A549 (cell line): Measurements from ENCODE around the gene FASTKD2. TPM values are rescaled to one million over a fixed set of nuclear protein-coding genes. Genes with fewer than 3 reads are reported as not detected.

ENCODE experiments used
- ATAC-seq, 2 experiments: fragments of 200-7000 bp in 1 of 2; fragments of >200 bp in 1 of 2; cut with Nextera tagmentation in 1 of 2; cut with Tn5 transposase in 1 of 2; 3 replicates each; pipeline versions ENCODE4 v1.8.0 to v1.9.1; 2018 to 2020; ENCODE audit warnings: mild to moderate bottlenecking in 1 of 2, moderate library complexity in 1 of 2
- CTCF ChIA-PET: fragments of 300-600 bp; sonication (Branson Sonifier 250); formaldehyde crosslinking; extraction: SDS; loops from one replicate; lab custom pipeline; 2021; ENCODE audit warnings: antibody characterized with exemption, inconsistent platforms; lab: Yijun Ruan, JAX
- POLR2A ChIA-PET: fragments of 350-600 bp; formaldehyde crosslinking; extraction: SDS; loops from one replicate; lab custom pipeline; 2021; ENCODE audit warnings: antibody characterized with exemption, inconsistent platforms; lab: Yijun Ruan, JAX
- DNase-seq, 2 experiments: peaks; one replicate each; pipeline versions ENCODE4 v3.0.0 to v3.0.0-alpha.2; 2011 to 2016; ENCODE audit warnings: low read depth in 1 of 2, low spot score in 1 of 2
- FAIRE-seq: peaks from 2 replicates; lab custom pipeline; 2011; peaks lifted over from hg19 to GRCh38; lab: Jason Lieb, UNC
- H3K27ac ChIP-seq, 2 experiments: fragments of >200 bp; sonication (Bioruptor Twin); formaldehyde crosslinking; 3 replicates each; pipeline ENCODE4 v1.5.1; 2016 to 2017
- H3K4me1 ChIP-seq: fragments of >200 bp; sonication (Bioruptor Twin); formaldehyde crosslinking; 3 replicates; pipeline ENCODE4 v1.6.1; 2016
- H3K4me2 ChIP-seq: fragments of >200 bp; sonication (Bioruptor Twin); formaldehyde crosslinking; 3 replicates; pipeline ENCODE4 v1.6.1; 2016
- H3K4me3 ChIP-seq: fragments of >200 bp; sonication (Bioruptor Twin); formaldehyde crosslinking; 3 replicates; pipeline ENCODE4 v1.5.1; 2016
- H3K9me3 ChIP-seq: fragments of >200 bp; sonication (Bioruptor Twin); formaldehyde crosslinking; 3 replicates; pipeline ENCODE4 v1.6.1; 2016
- EP300 ChIP-seq, 2 experiments: fragments of >200 bp; sonication (Bioruptor Twin); formaldehyde crosslinking; IDR thresholded peaks; 2 replicates in 1 of 2; 3 replicates in 1 of 2; pipeline ENCODE4 v1.6.1; 2016 to 2017
- ESRRA ChIP-seq: fragments of 150-350 bp; IDR thresholded peaks from 2 replicates; pipeline ENCODE4 v1.6.1; 2014; ENCODE audit warnings: mild to moderate bottlenecking, low read length, borderline replicate concordance
- FOSL2 ChIP-seq, 2 experiments: fragments of 450-650 bp in 1 of 2; fragments of >200 bp in 1 of 2; sonication (Bioruptor Twin) in 1 of 2; formaldehyde crosslinking; IDR thresholded peaks; 2 replicates each; pipeline versions ENCODE4 v1.5.0 to v1.6.1; 2016 to 2020; ENCODE audit warnings: mild to moderate bottlenecking in 1 of 2, moderate library complexity in 1 of 2
- HOXA7 ChIP-seq: fragments of 250-450 bp; sonication (Bioruptor Pico); IDR thresholded peaks from 2 replicates; pipeline ENCODE4 v1.5.0; 2020; ENCODE audit warnings: mild to moderate bottlenecking, moderate library complexity
- HOXB5 ChIP-seq: fragments of 250-450 bp; sonication (Bioruptor Pico); IDR thresholded peaks from 2 replicates; pipeline ENCODE4 v1.5.0; 2020; ENCODE audit warnings: mild to moderate bottlenecking, moderate library complexity
- JUN ChIP-seq, 2 experiments: fragments of >200 bp; sonication (Bioruptor Twin); formaldehyde crosslinking; IDR thresholded peaks; 2 replicates in 1 of 2; 3 replicates in 1 of 2; pipeline ENCODE4 v1.6.1; 2016 to 2017
- JUNB ChIP-seq: fragments of >200 bp; sonication (Bioruptor Twin); formaldehyde crosslinking; IDR thresholded peaks from 2 replicates; pipeline ENCODE4 v1.6.1; 2016
- KDM5A ChIP-seq: fragments of 200-600 bp; sonication (generic); IDR thresholded peaks from 2 replicates; pipeline ENCODE4 v1.6.1; 2016; ENCODE audit warnings: antibody characterized with exemption, mild to moderate bottlenecking
- MAFK ChIP-seq: fragments of 450-650 bp; IDR thresholded peaks from 2 replicates; pipeline ENCODE4 v1.6.1; 2014; ENCODE audit not compliant: partially characterized antibody
- MYC ChIP-seq: IDR thresholded peaks from 2 replicates; pipeline ENCODE4 v1.6.1; 2012; ENCODE audit warnings: mild to moderate bottlenecking, inconsistent platforms, low read length, improper control_type of control experiment, borderline replicate concordance
- NPAS2 ChIP-seq: fragments of 250-450 bp; sonication (Bioruptor Pico); IDR thresholded peaks from 2 replicates; pipeline ENCODE4 v1.8.0; 2022; ENCODE audit warnings: mild to moderate bottlenecking, moderate library complexity, borderline replicate concordance
- PHF8 ChIP-seq: fragments of 200-600 bp; sonication (generic); IDR thresholded peaks from 2 replicates; pipeline ENCODE4 v1.6.1; 2016; ENCODE audit warnings: low read depth, mild to moderate bottlenecking, antibody characterized with exemption, moderate library complexity, borderline replicate concordance
- RFX5 ChIP-seq: fragments of 450-650 bp; IDR thresholded peaks from 2 replicates; pipeline ENCODE4 v1.7.1; 2014; ENCODE audit warnings: antibody characterized with exemption, mild to moderate bottlenecking, moderate library complexity
- TP53 ChIP-seq: fragments of 250-450 bp; sonication (Bioruptor Pico); IDR thresholded peaks from 2 replicates; pipeline ENCODE4 v1.5.0; 2021; ENCODE audit warnings: mild to moderate bottlenecking, moderate library complexity
- ZFP36 ChIP-seq: fragments of 450-650 bp; IDR thresholded peaks from 2 replicates; pipeline ENCODE4 v1.6.1; 2014; ENCODE audit warnings: borderline replicate concordance; ENCODE audit not compliant: partially characterized antibody
- WGBS: methylation state at CpG from one replicate; pipeline ENCODE4 v1.1.6; 2017; ENCODE audit errors: missing lambda C conversion rate; 5-methylcytosine and 5-hydroxymethylcytosine counted together
- polyA plus RNA-seq, 4 experiments: library from polyadenylated mRNA; depleted of rRNA in 3 of 4; stranded (reverse); fragments of >200 nt; fragmentation: RNase III in 1 of 4; extraction: RNeasy Plus Mini Kit Qiagen cat#74134 plus additional on column Dnase treatment in 1 of 4; gene quantifications; 2 replicates in 3 of 4; 3 replicates in 1 of 4; pipeline ENCODE4 v1.2.3, GENCODE V29; 2011 to 2017
- TF ChIP-seq, protein P1 (sequence below): fragments of 250-450 bp; sonication (Bioruptor Pico); IDR thresholded peaks from 2 replicates; pipeline ENCODE4 v1.5.0; 2021; ENCODE audit warnings: mild to moderate bottlenecking, moderate library complexity, borderline replicate concordance
- TF ChIP-seq, protein P2 (sequence below): fragments of 250-450 bp; sonication (Bioruptor Pico); IDR thresholded peaks from 2 replicates; pipeline ENCODE4 v1.5.0; 2020; ENCODE audit warnings: low read depth, mild to moderate bottlenecking, moderate library complexity
- TF ChIP-seq, protein P3 (sequence below): fragments of >200 bp; sonication (Bioruptor Twin); formaldehyde crosslinking; IDR thresholded peaks from 3 replicates; pipeline ENCODE4 v1.6.1; 2016
- TF ChIP-seq, protein P4 (sequence below): fragments of >200 bp; sonication (Bioruptor Twin); formaldehyde crosslinking; IDR thresholded peaks from 2 replicates; pipeline ENCODE4 v1.6.1; 2016
- TF ChIP-seq, protein P5 (sequence below): fragments of 150-350 bp; IDR thresholded peaks from 2 replicates; pipeline ENCODE4 v1.6.1; 2014; ENCODE audit warnings: low read depth, mild to moderate bottlenecking, low read length
- TF ChIP-seq, protein P6 (sequence below): fragments of >200 bp; sonication (Bioruptor Twin); formaldehyde crosslinking; IDR thresholded peaks from 3 replicates; pipeline ENCODE4 v1.5.1; 2016

The FASTKD2 gene
- polyA plus RNA-seq, 2 of the 4 experiments (the other 2 are of a cell fraction), result 35.5 to 60.1 TPM

DNA sequence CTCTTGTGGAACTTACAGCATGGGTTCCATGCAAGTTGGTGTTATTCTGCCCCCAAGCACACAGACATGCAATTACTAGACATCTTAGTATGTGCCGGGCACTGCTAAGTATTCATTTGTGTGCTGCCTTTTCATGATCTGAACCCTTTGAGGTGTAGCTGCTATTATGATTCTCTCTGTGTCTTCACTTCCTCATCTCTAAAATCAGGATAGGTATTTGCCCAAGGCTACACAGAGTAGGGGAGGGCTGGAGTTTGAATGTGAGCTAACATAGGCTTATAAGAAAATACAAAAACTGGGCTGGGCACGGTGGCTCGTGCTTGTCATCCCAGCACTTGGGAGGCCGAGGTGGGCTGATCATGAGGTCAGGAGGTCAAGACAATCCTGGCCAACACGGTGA lies 27.2 kb downstream of the FASTKD2 start:
- no peaks in the 10 kb centered on the region for H3K4me1 ChIP-seq
- no peaks in the 10 kb centered on the region for H3K9me3 ChIP-seq
- no peak for DNase-seq
- ChIA-PET POLR2A (interaction anchor here (0.7 kb wide), 1 partner anchor 27 kb away, joined by 3 read pairs; the partner anchor contains the start of genes FASTKD2 and MDH1B), CTCF (interaction anchor here (1.0 to 2.8 kb wide), 3 partner anchors 8 to 234 kb away, joined by 3 to 21 read pairs (median 9); no protein-coding TSS in a partner anchor)
- TF ChIP-seq NPAS2 (CRISPR knock-in tag) (no peak), HOXA7 (CRISPR knock-in tag) (no peak), MYC (no peak), RFX5 (no peak), MAFK (no peak), TP53 (CRISPR knock-in tag) (no peak), FOSL2 (IDR thresholded peaks at IDR 0.05) (no peak), FOSL2 (CRISPR knock-in tag; IDR thresholded peaks at IDR 0.05) (no peak)
- TF ChIP-seq, protein P1, sequence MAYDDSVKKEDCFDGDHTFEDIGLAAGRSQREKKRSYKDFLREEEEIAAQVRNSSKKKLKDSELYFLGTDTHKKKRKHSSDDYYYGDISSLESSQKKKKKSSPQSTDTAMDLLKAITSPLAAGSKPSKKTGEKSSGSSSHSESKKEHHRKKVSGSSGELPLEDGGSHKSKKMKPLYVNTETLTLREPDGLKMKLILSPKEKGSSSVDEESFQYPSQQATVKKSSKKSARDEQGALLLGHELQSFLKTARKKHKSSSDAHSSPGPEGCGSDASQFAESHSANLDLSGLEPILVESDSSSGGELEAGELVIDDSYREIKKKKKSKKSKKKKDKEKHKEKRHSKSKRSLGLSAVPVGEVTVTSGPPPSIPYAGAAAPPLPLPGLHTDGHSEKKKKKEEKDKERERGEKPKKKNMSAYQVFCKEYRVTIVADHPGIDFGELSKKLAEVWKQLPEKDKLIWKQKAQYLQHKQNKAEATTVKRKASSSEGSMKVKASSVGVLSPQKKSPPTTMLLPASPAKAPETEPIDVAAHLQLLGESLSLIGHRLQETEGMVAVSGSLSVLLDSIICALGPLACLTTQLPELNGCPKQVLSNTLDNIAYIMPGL (CRISPR knock-in tag), result no peak
- TF ChIP-seq, protein P2, sequence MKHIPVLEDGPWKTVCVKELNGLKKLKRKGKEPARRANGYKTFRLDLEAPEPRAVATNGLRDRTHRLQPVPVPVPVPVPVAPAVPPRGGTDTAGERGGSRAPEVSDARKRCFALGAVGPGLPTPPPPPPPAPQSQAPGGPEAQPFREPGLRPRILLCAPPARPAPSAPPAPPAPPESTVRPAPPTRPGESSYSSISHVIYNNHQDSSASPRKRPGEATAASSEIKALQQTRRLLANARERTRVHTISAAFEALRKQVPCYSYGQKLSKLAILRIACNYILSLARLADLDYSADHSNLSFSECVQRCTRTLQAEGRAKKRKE (CRISPR knock-in tag), result no peak
- TF ChIP-seq, all 56 proteins: peak for 0
- FAIRE-seq (no peak), ATAC-seq (no peak)
- Histone ChIP-seq H3K4me3 (no peak overlapping the region), H3K27ac (no peak overlapping the region), H3K4me2 (no peak overlapping the region)
- 97% methylated on average over 5 of the region's 5 CpGs for WGBS

DNA sequence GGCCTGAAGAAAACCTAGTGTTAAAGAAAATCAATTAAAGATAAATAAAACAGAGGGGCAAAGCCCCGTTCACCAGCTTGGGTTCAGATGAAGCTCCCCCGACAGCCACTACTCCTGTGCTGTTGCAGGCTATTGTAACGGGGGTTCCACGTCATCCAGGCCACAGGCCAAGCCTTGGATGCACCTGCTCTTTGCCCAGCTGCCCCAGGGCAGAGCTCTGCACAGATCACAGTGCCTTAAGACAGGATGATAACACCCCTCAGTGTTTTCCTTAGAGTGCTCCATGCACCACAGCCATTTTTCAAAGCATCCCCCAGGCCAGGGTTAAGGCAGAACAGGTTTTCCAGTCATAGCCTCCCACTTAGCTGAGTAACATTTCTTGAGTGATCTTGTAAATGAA lies 32.0 kb downstream of the FASTKD2 start:
- Histone ChIP-seq H3K9me3 (no peaks in the 10 kb centered on the region), H3K4me2 (no peak overlapping the region)
- ATAC-seq, result no peak
- FAIRE-seq, result no peak
- no peak for DNase-seq
- CTCF ChIA-PET, result interaction anchor here (0.9 to 1.3 kb wide), 2 partner anchors 16 to 677 kb away, joined by 4 to 10 read pairs; no protein-coding TSS in a partner anchor
- whole genome bisulfite sequencing, result 92% methylated on average over 4 of the region's 4 CpGs
- TF ChIP-seq ESRRA, result no peak
- TF ChIP-seq, all 56 proteins: peak for 0
- no peak overlapping the region for H3K4me3 ChIP-seq
- POLR2A ChIA-PET, result no interaction called here
- no peaks in the 10 kb centered on the region for H3K4me1 ChIP-seq
- no peak overlapping the region for H3K27ac ChIP-seq

DNA sequence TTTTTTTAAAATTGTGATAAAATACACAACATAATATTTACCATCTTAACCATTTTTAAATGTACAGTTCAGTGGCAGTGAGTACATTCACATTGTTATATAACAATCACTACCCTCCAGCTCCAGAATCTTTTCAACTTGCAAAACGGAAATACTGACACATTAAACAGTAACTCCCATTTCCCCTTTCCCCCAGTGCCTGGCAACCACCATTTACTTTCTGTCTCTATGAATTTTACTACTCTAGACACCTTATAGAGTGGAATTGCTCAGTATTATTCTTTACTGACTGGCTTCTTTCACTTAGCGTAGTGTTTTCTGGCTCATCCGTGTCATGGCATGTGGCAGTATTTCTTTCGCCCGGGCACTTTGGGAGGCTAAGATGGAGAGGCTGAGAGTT lies 32.6 kb downstream of the FASTKD2 start:
- Histone ChIP-seq H3K4me1 (no peaks in the 10 kb centered on the region), H3K27ac (no peak overlapping the region), H3K4me3 (no peak overlapping the region), H3K9me3 (no peaks in the 10 kb centered on the region)
- WGBS, result 93% methylated on average over 5 of the region's 5 CpGs
- DNase-seq (no peak), ATAC-seq (no peak)
- POLR2A ChIA-PET, result no interaction called here
- CTCF ChIA-PET, result interaction anchor here (1.3 kb wide), 1 partner anchor 16 kb away, joined by 10 read pairs; no protein-coding TSS in a partner anchor
- TF ChIP-seq EP300 (IDR thresholded peaks at IDR 0.05), result no peak
- TF ChIP-seq, all 56 proteins: peak for 0
- no peak overlapping the region for H3K4me2 ChIP-seq
- FAIRE-seq, result no peak

DNA sequence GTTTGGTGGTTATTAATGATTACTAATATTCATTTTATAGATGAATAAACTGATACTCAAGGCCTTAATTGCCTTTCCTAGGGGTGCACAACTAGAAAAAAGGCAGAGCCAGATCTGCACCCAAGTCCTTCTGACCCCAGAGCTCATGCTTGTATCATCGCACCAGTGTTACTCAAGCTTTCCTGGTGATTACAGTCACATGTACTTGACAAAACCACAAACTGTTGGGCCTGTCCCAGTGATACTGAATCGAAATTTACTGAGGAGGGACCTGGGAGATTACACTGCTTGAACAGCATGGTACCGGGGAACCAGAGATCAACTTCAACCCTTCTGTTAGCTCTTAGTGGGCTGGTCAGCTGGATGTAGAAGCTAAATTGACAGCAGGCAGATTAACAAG lies 33.7 kb downstream of the FASTKD2 start:
- no peak for TF ChIP-seq HOXA7 (CRISPR knock-in tag)
- TF ChIP-seq, protein P3, sequence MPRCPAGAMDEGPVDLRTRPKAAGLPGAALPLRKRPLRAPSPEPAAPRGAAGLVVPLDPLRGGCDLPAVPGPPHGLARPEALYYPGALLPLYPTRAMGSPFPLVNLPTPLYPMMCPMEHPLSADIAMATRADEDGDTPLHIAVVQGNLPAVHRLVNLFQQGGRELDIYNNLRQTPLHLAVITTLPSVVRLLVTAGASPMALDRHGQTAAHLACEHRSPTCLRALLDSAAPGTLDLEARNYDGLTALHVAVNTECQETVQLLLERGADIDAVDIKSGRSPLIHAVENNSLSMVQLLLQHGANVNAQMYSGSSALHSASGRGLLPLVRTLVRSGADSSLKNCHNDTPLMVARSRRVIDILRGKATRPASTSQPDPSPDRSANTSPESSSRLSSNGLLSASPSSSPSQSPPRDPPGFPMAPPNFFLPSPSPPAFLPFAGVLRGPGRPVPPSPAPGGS, result no peak
- no peak for TF ChIP-seq KDM5A
- no peak for TF ChIP-seq RFX5
- TF ChIP-seq JUN (IDR thresholded peaks at IDR 0.05), result no peak
- TF ChIP-seq, protein P4, sequence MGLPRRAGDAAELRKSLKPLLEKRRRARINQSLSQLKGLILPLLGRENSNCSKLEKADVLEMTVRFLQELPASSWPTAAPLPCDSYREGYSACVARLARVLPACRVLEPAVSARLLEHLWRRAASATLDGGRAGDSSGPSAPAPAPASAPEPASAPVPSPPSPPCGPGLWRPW, result no peak
- TF ChIP-seq, protein P5, sequence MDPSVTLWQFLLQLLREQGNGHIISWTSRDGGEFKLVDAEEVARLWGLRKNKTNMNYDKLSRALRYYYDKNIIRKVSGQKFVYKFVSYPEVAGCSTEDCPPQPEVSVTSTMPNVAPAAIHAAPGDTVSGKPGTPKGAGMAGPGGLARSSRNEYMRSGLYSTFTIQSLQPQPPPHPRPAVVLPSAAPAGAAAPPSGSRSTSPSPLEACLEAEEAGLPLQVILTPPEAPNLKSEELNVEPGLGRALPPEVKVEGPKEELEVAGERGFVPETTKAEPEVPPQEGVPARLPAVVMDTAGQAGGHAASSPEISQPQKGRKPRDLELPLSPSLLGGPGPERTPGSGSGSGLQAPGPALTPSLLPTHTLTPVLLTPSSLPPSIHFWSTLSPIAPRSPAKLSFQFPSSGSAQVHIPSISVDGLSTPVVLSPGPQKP, result no peak
- TF ChIP-seq ESRRA, result no peak
- TF ChIP-seq ZFP36, result no peak
- TF ChIP-seq, protein P6, sequence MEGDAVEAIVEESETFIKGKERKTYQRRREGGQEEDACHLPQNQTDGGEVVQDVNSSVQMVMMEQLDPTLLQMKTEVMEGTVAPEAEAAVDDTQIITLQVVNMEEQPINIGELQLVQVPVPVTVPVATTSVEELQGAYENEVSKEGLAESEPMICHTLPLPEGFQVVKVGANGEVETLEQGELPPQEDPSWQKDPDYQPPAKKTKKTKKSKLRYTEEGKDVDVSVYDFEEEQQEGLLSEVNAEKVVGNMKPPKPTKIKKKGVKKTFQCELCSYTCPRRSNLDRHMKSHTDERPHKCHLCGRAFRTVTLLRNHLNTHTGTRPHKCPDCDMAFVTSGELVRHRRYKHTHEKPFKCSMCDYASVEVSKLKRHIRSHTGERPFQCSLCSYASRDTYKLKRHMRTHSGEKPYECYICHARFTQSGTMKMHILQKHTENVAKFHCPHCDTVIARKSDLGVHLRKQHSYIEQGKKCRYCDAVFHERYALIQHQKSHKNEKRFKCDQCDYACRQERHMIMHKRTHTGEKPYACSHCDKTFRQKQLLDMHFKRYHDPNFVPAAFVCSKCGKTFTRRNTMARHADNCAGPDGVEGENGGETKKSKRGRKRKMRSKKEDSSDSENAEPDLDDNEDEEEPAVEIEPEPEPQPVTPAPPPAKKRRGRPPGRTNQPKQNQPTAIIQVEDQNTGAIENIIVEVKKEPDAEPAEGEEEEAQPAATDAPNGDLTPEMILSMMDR, result no peak
- TF ChIP-seq JUNB, result no peak
- TF ChIP-seq HOXB5 (CRISPR knock-in tag), result no peak
- TF ChIP-seq PHF8, result no peak
- TF ChIP-seq, all 56 proteins: peak for 0
- Histone ChIP-seq H3K4me1 (no peaks in the 10 kb centered on the region), H3K4me3 (no peak overlapping the region), H3K4me2 (no peak overlapping the region), H3K27ac (no peak overlapping the region), H3K9me3 (no peaks in the 10 kb centered on the region)
- FAIRE-seq (no peak), ATAC-seq (no peak), DNase-seq (no peak)
- WGBS, result 68% methylated on average over 3 of the region's 3 CpGs
- CTCF ChIA-PET, result interaction anchor here (0.7 to 4.3 kb wide), 9 partner anchors 8 to 681 kb away, joined by 3 to 44 read pairs (median 13); no protein-coding TSS in a partner anchor
- POLR2A ChIA-PET, result no interaction called here
